GM18502 (cell line): ENCODE results near the gene PYGB.
"Not testable (repeated sequence)": the region's sequence is repeated elsewhere in the genome, so short reads cannot be mapped to it uniquely, and the experiment has no call there.

ENCODE experiments used
- ATAC-seq: cut with Tn5 transposase; IDR thresholded peaks from one replicate; pipeline ENCODE4 v1.9.1; 2021; ENCODE audit warnings: mild to moderate bottlenecking; ENCODE audit not compliant: unreplicated experiment, poor library complexity

Gene PYGB

GRCh38 chr20:25308083-25308491 is 60.2 kb downstream of the PYGB start:
- ATAC-seq: no peak

GRCh38 chr20:25308671-25309394 is 60.9 kb downstream of the PYGB start:
- no peak for ATAC-seq

GRCh38 chr20:25309395-25310267 is 61.7 kb downstream of the PYGB start:
- no peak for ATAC-seq

- ATAC-seq: peak; percentile 95
These were observed 62.5 kb downstream of the PYGB start for GRCh38 chr20:25310268-25310920.

GRCh38 chr20:25310921-25311728 is 63.2 kb downstream of the PYGB start:
- ATAC-seq: no peak

GRCh38 chr20:25312716-25313115 is 64.8 kb downstream of the PYGB start:
- not testable (repeated sequence) for ATAC-seq

GRCh38 chr20:25313593-25313992 is 65.7 kb downstream of the PYGB start:
- no peak for ATAC-seq

- no peak for ATAC-seq
These were observed 66.9 kb downstream of the PYGB start for GRCh38 chr20:25314497-25315417.

- ATAC-seq: no peak
These were observed 67.7 kb downstream of the PYGB start for GRCh38 chr20:25315418-25316210.

- ATAC-seq: no peak
These were observed 68.8 kb downstream of the PYGB start for GRCh38 chr20:25316506-25317190.

GRCh38 chr20:25317351-25318075 is 69.6 kb downstream of the PYGB start:
- no peak for ATAC-seq

- ATAC-seq: peak; percentile 92
These were observed 70.8 kb downstream of the PYGB start for GRCh38 chr20:25318471-25319240.

GRCh38 chr20:25319241-25320034 is 71.6 kb downstream of the PYGB start:
- peak; percentile 4 for ATAC-seq

GRCh38 chr20:25320035-25320800 is 72.3 kb downstream of the PYGB start:
- ATAC-seq: no peak

- no peak for ATAC-seq
These were observed 73.5 kb downstream of the PYGB start for GRCh38 chr20:25321262-25321831.
